KMS-11 (cell line): ENCODE results near the gene IER3.
"Not testable (repeated sequence)": the region's sequence is repeated elsewhere in the genome, so short reads cannot be mapped to it uniquely, and the experiment has no call there.

Experiments used
- H2AFZ ChIP-seq: fragments of 200-600 bp; sonication (generic); 2 replicates; pipeline ENCODE4 v1.6.1; 2016; ENCODE audit warnings: antibody characterized with exemption, mixed run types, low read depth
- H3K27ac ChIP-seq: fragments of 200-600 bp; sonication (generic); 2 replicates; pipeline ENCODE4 v1.6.1; 2016; ENCODE audit warnings: mild to moderate bottlenecking, mixed run types
- H3K27me3 ChIP-seq: fragments of 200-600 bp; sonication (generic); 2 replicates; pipeline ENCODE4 v1.6.1; 2017; ENCODE audit warnings: mild to moderate bottlenecking, low read depth, mixed run types, moderate library complexity; ENCODE audit not compliant: insufficient read depth
- H3K36me3 ChIP-seq: fragments of 200-600 bp; sonication (generic); 2 replicates; pipeline ENCODE4 v1.6.1; 2017; ENCODE audit warnings: mild to moderate bottlenecking, mixed run types; ENCODE audit not compliant: insufficient read depth
- H3K4me1 ChIP-seq: fragments of 200-600 bp; sonication (generic); 2 replicates; pipeline ENCODE4 v1.6.1; 2016; ENCODE audit warnings: mild to moderate bottlenecking, low read depth, mixed run types; ENCODE audit not compliant: poor library complexity, severe bottlenecking
- H3K4me2 ChIP-seq: fragments of 200-600 bp; sonication (generic); 2 replicates; pipeline ENCODE4 v1.7.0; 2016; ENCODE audit warnings: mild to moderate bottlenecking, mixed run types
- H3K4me3 ChIP-seq: fragments of 200-600 bp; sonication (generic); IDR thresholded peaks from 2 replicates; pipeline ENCODE4 v1.6.1; 2017; ENCODE audit warnings: low read depth, low read length, mixed read lengths; ENCODE audit not compliant: insufficient read depth
- H3K79me2 ChIP-seq: fragments of 200-600 bp; sonication (generic); 2 replicates; pipeline ENCODE4 v1.6.1; 2016; ENCODE audit warnings: low read depth, mixed run types; ENCODE audit not compliant: insufficient read depth
- H3K9ac ChIP-seq: fragments of 200-600 bp; sonication (generic); 2 replicates; pipeline ENCODE4 v1.6.1; 2016; ENCODE audit warnings: mild to moderate bottlenecking, mixed run types
- H4K20me1 ChIP-seq: fragments of 200-600 bp; sonication (generic); 2 replicates; pipeline ENCODE4 v1.6.1; 2016; ENCODE audit warnings: mild to moderate bottlenecking, mixed run types; ENCODE audit not compliant: insufficient read depth
- CTCF ChIP-seq: fragments of 200-600 bp; sonication (generic); conservative IDR thresholded peaks from 2 replicates; pipeline ENCODE4 v1.6.1; 2017; ENCODE audit warnings: low read depth, mild to moderate bottlenecking, antibody characterized with exemption, low read length, moderate library complexity, mixed read lengths

IER3 gene

DNA sequence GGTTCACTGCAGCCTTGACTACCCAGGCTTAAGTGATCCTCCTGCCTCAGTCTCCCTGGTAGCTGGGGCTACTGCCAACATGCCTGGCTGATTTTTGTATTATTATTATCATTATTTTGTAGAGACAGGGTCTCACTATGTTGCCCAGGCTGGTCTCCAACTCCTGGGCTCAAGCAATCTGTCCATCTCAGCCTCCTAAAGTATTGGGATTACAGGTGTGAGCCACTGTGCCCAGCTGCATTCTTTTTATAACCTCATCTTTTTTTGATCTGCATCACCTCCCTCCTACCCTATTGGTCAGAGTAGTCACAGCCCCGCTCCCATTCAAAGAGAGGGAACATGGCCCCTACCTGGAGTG, 23.6 kb upstream of the IER3 start:
- Histone ChIP-seq H3K79me2 (no peaks in the 10 kb centered on the region), H3K27me3 (no peaks in the 10 kb centered on the region; the same call in 1 of the 2 replicates), H3K4me3 (no peak overlapping the region), H3K4me2 (no peak overlapping the region), H3K36me3 (no peaks in the 10 kb centered on the region), H3K4me1 (no peaks in the 10 kb centered on the region), H3K9ac (no peak overlapping the region), H3K27ac (no peak overlapping the region), H2AFZ (no peak overlapping the region), H4K20me1 (no peaks in the 10 kb centered on the region)
- TF ChIP-seq CTCF, result no peak

GRCh38 chr6:30767158-30767943, 23.0 kb upstream of the IER3 start:
- H3K27me3 ChIP-seq, result no peaks in the 10 kb centered on the region; the same call in 1 of the 2 replicates

GRCh38 chr6:30766461-30767157, 22.3 kb upstream of the IER3 start:
- Histone ChIP-seq H3K9ac (no peak overlapping the region), H3K4me3 (no peak overlapping the region), H3K79me2 (no peaks in the 10 kb centered on the region), H3K4me1 (no peaks in the 10 kb centered on the region), H4K20me1 (no peaks in the 10 kb centered on the region), H3K36me3 (no peaks in the 10 kb centered on the region), H3K27ac (no peak overlapping the region), H3K4me2 (no peak overlapping the region), H3K27me3 (no peaks in the 10 kb centered on the region; the same call in 1 of the 2 replicates), H2AFZ (no peak overlapping the region)
- TF ChIP-seq CTCF, result no peak

More at GRCh38 chr6:30767158-30767943, 23.0 kb upstream of the IER3 start:
- Histone ChIP-seq H3K36me3 (no peaks in the 10 kb centered on the region), H3K27ac (no peak overlapping the region), H3K9ac (no peak overlapping the region), H3K4me2 (no peak overlapping the region), H4K20me1 (no peaks in the 10 kb centered on the region), H2AFZ (no peak overlapping the region), H3K4me3 (no peak overlapping the region), H3K79me2 (no peaks in the 10 kb centered on the region), H3K4me1 (no peaks in the 10 kb centered on the region)
- TF ChIP-seq CTCF, result no peak

DNA sequence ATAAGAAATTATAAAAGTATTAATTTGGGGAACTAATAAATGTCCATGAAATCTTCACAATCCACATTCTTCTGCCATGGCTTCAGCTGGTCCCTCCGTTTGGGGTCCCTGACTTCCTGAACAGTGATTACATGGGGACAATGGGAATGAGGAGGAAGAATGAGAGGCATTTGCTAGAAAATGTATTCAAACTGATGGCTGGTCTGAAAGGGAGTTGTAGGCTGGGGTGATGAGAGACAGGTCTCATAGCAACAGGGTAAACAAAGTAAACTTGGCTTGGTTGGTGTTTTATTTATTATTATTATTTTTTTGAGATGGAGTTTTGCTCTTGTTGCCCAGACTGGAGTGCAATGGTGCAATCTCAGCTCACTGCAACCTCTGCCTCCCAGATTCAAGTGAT, 21.1 kb upstream of the IER3 start:
- not testable (repeated sequence) for H3K79me2 ChIP-seq, H3K4me3 ChIP-seq, H3K27ac ChIP-seq, H3K4me2 ChIP-seq, H3K4me1 ChIP-seq, H3K36me3 ChIP-seq, H2AFZ ChIP-seq, H3K9ac ChIP-seq, H3K27me3 ChIP-seq, H4K20me1 ChIP-seq

- not testable (repeated sequence) for H3K27ac ChIP-seq, H3K4me2 ChIP-seq
These were observed 20.2 kb upstream of the IER3 start for GRCh38 chr6:30764490-30765043.

More at GRCh38 chr6:30764490-30765043, 20.2 kb upstream of the IER3 start:
- H4K20me1 ChIP-seq, H3K27me3 ChIP-seq, H3K79me2 ChIP-seq, H3K4me1 ChIP-seq, H3K4me3 ChIP-seq, H3K36me3 ChIP-seq, H3K9ac ChIP-seq, H2AFZ ChIP-seq: not testable (repeated sequence)
